GM19351 (cell line): ENCODE results near the gene PLEKHG3.
"Not testable (repeated sequence)": the region's sequence is repeated elsewhere in the genome, so short reads cannot be mapped to it uniquely, and the experiment has no call there.

Experiments
- ATAC-seq: cut with Tn5 transposase; IDR thresholded peaks from one replicate; pipeline ENCODE4 v1.9.1; 2021; ENCODE audit warnings: mild to moderate bottlenecking, moderate library complexity; ENCODE audit not compliant: unreplicated experiment

The PLEKHG3 gene

GRCh38 chr14:64704143-64704742, at the start of gene PLEKHG3:
TSS of gene PLEKHG3 (plus strand) at chr14:64704424. CDS start at chr14:64727632, 23,208 bp downstream.
- no peak for ATAC-seq

GRCh38 chr14:64654901-64655300, 49.3 kb upstream of the PLEKHG3 start:
- ATAC-seq: no peak

- no peak for ATAC-seq
Measured at GRCh38 chr14:64656986-64657385, 47.2 kb upstream of the PLEKHG3 start.

- ATAC-seq: no peak
Measured at GRCh38 chr14:64658201-64658600, 46.0 kb upstream of the PLEKHG3 start.

GRCh38 chr14:64658700-64659264, 45.4 kb upstream of the PLEKHG3 start:
- ATAC-seq: not testable (repeated sequence)

- no peak for ATAC-seq
Measured at GRCh38 chr14:64659366-64659765, 44.9 kb upstream of the PLEKHG3 start.

GRCh38 chr14:64663174-64663573, 41.0 kb upstream of the PLEKHG3 start:
- no peak for ATAC-seq

- no peak for ATAC-seq
Measured at GRCh38 chr14:64671591-64671990, 32.6 kb upstream of the PLEKHG3 start.

GRCh38 chr14:64673316-64673715, 30.9 kb upstream of the PLEKHG3 start:
- no peak for ATAC-seq

- ATAC-seq: no peak
Measured at GRCh38 chr14:64673748-64674147, 30.5 kb upstream of the PLEKHG3 start.

- no peak for ATAC-seq
Measured at GRCh38 chr14:64674829-64675228, 29.4 kb upstream of the PLEKHG3 start.

GRCh38 chr14:64675312-64675711, 28.9 kb upstream of the PLEKHG3 start:
- no peak for ATAC-seq

- ATAC-seq: no peak
Measured at GRCh38 chr14:64676410-64677008, 27.7 kb upstream of the PLEKHG3 start.

- no peak for ATAC-seq
Measured at GRCh38 chr14:64680013-64680713, 24.1 kb upstream of the PLEKHG3 start.

- ATAC-seq: no peak
Measured at GRCh38 chr14:64680714-64681065, 23.5 kb upstream of the PLEKHG3 start.

- ATAC-seq: no peak
Measured at GRCh38 chr14:64681796-64682710, 22.2 kb upstream of the PLEKHG3 start.

GRCh38 chr14:64682843-64683242, 21.4 kb upstream of the PLEKHG3 start:
- no peak for ATAC-seq

- ATAC-seq: no peak
Measured at GRCh38 chr14:64683264-64683663, 21.0 kb upstream of the PLEKHG3 start.

- no peak for ATAC-seq
Measured at GRCh38 chr14:64684091-64684490, 20.1 kb upstream of the PLEKHG3 start.

- no peak for ATAC-seq
Measured at GRCh38 chr14:64685371-64686281, 18.6 kb upstream of the PLEKHG3 start.
